RWPE2 (cell line): Measurements from ENCODE around the gene UPF2.

ENCODE experiments used
- ATAC-seq: fragments of 200-7000 bp; cut with Tn5 transposase; 3 replicates; pipeline ENCODE4 v1.9.1; 2021; ENCODE audit warnings: low read depth
- DNase-seq: peaks from one replicate; pipeline ENCODE4 v3.0.0-alpha.2; 2020; ENCODE audit warnings: low spot score
- H3K27ac ChIP-seq: fragments of 450-650 bp; 2 replicates; pipeline ENCODE4 v1.5.1; 2017; ENCODE audit warnings: mild to moderate bottlenecking; ENCODE audit not compliant: poor library complexity, severe bottlenecking
- H3K27me3 ChIP-seq: fragments of 250-450 bp; sonication (Bioruptor Pico); 2 replicates; pipeline ENCODE4 v1.5.1; 2021; ENCODE audit warnings: mild to moderate bottlenecking, moderate library complexity; ENCODE audit not compliant: insufficient read depth, poor library complexity, severe bottlenecking
- H3K36me3 ChIP-seq: fragments of 250-450 bp; sonication (Bioruptor Pico); 2 replicates; pipeline ENCODE4 v1.5.1; 2020; ENCODE audit warnings: low read depth, mild to moderate bottlenecking, moderate library complexity
- H3K4me1 ChIP-seq: fragments of 250-450 bp; sonication (Bioruptor Pico); 2 replicates; pipeline ENCODE4 v1.5.1; 2021; ENCODE audit warnings: mild to moderate bottlenecking, moderate library complexity; ENCODE audit not compliant: insufficient read depth, poor library complexity, severe bottlenecking
- H3K4me3 ChIP-seq: fragments of 250-450 bp; sonication (Bioruptor Pico); 2 replicates; pipeline ENCODE4 v1.5.1; 2021; ENCODE audit warnings: mild to moderate bottlenecking, moderate library complexity; ENCODE audit not compliant: severe bottlenecking
- H3K9me3 ChIP-seq: fragments of 250-450 bp; sonication (Bioruptor Pico); 2 replicates; pipeline ENCODE4 v1.5.1; 2021; ENCODE audit warnings: mild to moderate bottlenecking, moderate library complexity; ENCODE audit not compliant: severe bottlenecking
- TF ChIP-seq, protein P1 (sequence below): fragments of 450-650 bp; IDR thresholded peaks from one replicate; pipeline ENCODE4 v1.5.1; 2017; ENCODE audit warnings: mild to moderate bottlenecking, moderate library complexity; ENCODE audit not compliant: poor library complexity, severe bottlenecking

Gene UPF2

DNA sequence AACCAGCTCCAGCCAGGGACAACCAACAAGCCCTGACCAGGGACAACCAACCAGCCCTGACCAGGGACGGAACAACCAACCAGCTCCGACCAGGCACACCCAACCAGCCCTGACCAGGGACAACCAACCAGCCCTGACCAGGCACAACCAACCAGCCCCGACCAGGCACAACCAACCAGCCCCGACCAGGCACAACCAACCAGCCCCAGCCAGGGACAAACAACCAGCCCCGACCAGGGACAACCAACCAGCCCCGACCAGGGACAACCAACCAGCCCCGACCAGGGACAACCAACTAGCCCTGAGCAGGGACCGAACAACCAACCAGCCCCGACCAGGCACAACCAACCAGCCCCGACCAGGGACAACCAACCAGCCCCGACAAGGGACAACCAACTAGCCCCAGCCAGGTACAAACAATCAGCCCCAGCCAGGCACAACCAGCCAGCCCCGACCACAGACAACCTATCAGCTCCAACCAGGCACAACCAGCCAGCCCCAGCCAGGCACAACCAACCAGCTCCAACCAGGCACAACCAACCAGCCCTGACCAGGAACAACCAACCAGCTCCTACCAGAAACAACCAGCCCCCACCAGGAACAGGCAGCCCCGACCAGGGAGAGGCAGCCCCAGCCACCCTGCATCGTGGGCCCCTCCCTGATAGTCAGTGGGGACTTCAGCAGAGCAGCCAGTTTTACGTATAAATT is 163.1 kb downstream of the UPF2 start:
- peaks cover 54% of the 10 kb centered on the region for H3K4me1 ChIP-seq
- no peak overlapping the region for H3K4me3 ChIP-seq
- TF ChIP-seq, protein P1, sequence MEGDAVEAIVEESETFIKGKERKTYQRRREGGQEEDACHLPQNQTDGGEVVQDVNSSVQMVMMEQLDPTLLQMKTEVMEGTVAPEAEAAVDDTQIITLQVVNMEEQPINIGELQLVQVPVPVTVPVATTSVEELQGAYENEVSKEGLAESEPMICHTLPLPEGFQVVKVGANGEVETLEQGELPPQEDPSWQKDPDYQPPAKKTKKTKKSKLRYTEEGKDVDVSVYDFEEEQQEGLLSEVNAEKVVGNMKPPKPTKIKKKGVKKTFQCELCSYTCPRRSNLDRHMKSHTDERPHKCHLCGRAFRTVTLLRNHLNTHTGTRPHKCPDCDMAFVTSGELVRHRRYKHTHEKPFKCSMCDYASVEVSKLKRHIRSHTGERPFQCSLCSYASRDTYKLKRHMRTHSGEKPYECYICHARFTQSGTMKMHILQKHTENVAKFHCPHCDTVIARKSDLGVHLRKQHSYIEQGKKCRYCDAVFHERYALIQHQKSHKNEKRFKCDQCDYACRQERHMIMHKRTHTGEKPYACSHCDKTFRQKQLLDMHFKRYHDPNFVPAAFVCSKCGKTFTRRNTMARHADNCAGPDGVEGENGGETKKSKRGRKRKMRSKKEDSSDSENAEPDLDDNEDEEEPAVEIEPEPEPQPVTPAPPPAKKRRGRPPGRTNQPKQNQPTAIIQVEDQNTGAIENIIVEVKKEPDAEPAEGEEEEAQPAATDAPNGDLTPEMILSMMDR, result no peak
- no peaks in the 10 kb centered on the region for H3K36me3 ChIP-seq
- H3K27ac ChIP-seq, result peak overlapping the region; percentile 98
- DNase-seq (no peak), ATAC-seq (no peak)
- H3K27me3 ChIP-seq, result no peaks in the 10 kb centered on the region
- no peaks in the 10 kb centered on the region for H3K9me3 ChIP-seq

DNA sequence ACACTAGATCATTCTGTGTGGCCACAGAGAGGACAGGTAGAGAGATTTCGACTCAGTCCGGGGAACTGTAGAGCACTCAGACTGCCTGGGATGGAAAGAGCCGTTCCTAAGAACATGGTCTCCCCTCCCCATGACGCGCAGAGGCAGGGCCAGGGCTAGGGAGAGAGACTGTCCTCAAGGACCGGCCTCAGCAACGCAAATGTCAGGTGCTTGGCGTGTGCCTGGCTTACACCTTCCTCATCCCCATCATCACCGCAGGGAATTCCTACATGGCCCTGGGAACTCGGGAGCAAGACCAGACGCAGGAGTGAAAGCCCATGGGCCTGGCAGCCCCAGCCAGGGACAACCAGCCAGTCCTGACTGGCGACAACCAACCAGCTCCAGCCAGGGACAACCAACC is 163.8 kb downstream of the UPF2 start:
- ATAC-seq, result no peak
- TF ChIP-seq, protein P1, result no peak
- Histone ChIP-seq H3K4me1 (peaks cover 54% of the 10 kb centered on the region), H3K9me3 (no peaks in the 10 kb centered on the region), H3K4me3 (no peak overlapping the region), H3K27me3 (no peaks in the 10 kb centered on the region), H3K27ac (peak overlapping the region; percentile 98), H3K36me3 (no peaks in the 10 kb centered on the region)
- no peak for DNase-seq

DNA sequence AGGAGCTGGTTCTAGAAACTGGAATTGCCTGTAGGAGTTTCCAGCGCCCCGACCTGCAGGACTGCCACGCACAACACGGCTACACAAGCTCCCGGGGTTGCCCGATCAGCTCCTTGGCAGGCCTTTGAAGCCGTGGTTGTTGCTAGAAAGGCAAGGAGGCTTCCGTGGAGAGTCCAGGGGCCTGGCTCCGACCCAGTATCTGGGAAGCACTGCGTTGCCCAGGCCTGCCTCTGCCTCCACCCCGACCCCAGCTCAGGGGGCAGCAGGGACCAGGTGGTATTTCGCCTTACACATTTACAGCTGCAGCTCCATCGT is 165.1 kb downstream of the UPF2 start:
- H3K4me3 ChIP-seq, result no peak overlapping the region
- H3K27ac ChIP-seq, result peak overlapping the region; percentile 98
- no peaks in the 10 kb centered on the region for H3K9me3 ChIP-seq
- TF ChIP-seq, protein P1, result no peak
- H3K36me3 ChIP-seq, result no peaks in the 10 kb centered on the region
- no peak for DNase-seq
- H3K27me3 ChIP-seq, result no peaks in the 10 kb centered on the region
- ATAC-seq, result no peak
- peaks cover 45% of the 10 kb centered on the region for H3K4me1 ChIP-seq

DNA sequence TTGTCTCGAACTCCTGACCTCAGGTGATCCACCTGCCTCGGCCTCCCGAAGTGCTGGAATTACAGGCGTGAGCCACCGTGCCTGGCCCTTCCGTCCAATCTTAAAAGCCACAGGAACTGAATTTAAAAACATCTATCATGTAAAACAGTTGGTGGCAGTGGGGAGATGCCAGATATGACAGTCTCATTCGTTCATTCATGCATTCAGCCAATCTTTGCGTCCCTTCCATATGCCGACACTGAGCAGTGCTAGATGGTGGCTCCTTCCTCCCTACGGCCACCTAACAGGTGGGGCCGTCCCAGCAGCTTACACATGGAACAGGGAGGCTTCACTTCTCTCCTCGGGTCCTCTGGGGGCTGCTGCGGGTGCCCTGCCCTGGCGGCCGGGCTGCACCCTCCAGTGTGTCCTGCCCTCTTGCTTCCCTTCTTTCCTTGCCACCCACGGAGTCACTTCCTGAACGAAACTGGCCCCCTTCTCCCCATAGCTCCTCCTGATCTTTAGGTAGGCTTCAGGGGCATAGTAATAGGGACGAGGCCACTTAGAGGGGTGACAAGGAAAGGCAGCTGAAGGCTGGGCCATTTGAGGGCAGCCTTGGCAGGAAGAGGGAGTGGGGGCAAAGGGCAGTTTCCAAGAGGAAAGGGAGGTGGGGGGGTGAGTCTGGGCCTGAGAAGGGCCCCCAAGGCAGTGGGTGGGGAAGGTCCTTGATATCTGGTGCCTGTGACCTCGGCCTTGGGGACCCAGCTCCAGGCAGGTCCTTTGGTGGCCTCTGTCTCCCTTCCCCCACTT is 165.6 kb downstream of the UPF2 start:
- Histone ChIP-seq H3K27ac (peak overlapping the region; percentile 98), H3K4me3 (no peak overlapping the region), H3K4me1 (peaks cover 40% of the 10 kb centered on the region), H3K9me3 (no peaks in the 10 kb centered on the region), H3K27me3 (no peaks in the 10 kb centered on the region), H3K36me3 (peaks cover 4% of the 10 kb centered on the region)
- DNase-seq (no peak), ATAC-seq (no peak)
- TF ChIP-seq, protein P1, result no peak

DNA sequence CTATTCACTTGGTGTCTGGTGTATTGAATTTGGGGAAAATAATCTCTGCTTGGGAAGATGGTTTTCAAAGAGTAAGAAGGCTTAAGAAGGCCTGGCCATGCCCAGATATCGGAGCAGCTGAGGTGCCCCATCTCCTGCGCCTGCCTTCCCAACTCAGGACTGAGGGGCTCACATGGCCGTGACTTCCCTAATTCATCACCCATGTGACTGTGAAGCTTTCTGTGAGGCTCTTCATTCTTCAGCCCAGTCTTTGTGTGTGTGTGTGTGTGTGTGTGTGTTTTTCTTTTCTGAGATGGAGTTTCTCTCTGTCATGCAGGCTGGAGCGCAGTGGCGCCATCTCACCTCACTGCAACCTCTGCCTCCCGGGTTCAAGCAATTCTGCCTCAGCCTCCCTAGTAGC is 166.3 kb downstream of the UPF2 start:
- no peak for DNase-seq
- Histone ChIP-seq H3K36me3 (peaks cover 11% of the 10 kb centered on the region), H3K9me3 (no peaks in the 10 kb centered on the region), H3K27ac (peak overlapping the region; percentile 98), H3K4me3 (no peak overlapping the region), H3K27me3 (no peaks in the 10 kb centered on the region), H3K4me1 (peaks cover 34% of the 10 kb centered on the region)
- ATAC-seq, result no peak
- TF ChIP-seq, protein P1, result no peak
